ENCODE measurements around the gene ARFGEF2. TPM values are rescaled to one million over a fixed set of nuclear protein-coding genes. Genes with fewer than 3 reads are reported as not detected.
"Not testable (repeated sequence)": the region's sequence is repeated elsewhere in the genome, so short reads cannot be mapped to it uniquely, and the experiment has no call there.

The ARFGEF2 gene
- total RNA-seq, 1 donor from 2014 or later: 22.9 TPM

GRCh38 chr20:49063279-49063678, 141.8 kb downstream of the ARFGEF2 start:
- no peak for DNase-seq (ENCODE audit: low spot score, unreplicated experiment)
- Mint-ChIP-seq H3K27ac (no peak overlapping the region), H3K4me3 (ENCODE audit: low read depth) (no peak overlapping the region), H3K36me3 (ENCODE audit: insufficient read depth) (peaks cover 11% of the 10 kb centered on the region), H3K9me3 (ENCODE audit: low read depth) (no peaks in the 10 kb centered on the region), H3K4me1 (ENCODE audit: low read depth) (no peaks in the 10 kb centered on the region), H3K27me3 (no peaks in the 10 kb centered on the region)
- no peak for TF ChIP-seq CTCF (IDR thresholded peaks at IDR 0.05; ENCODE audit: unreplicated experiment)

- Mint-ChIP-seq H3K4me1 (ENCODE audit: low read depth) (no peaks in the 10 kb centered on the region), H3K27me3 (no peaks in the 10 kb centered on the region), H3K9me3 (ENCODE audit: low read depth) (no peaks in the 10 kb centered on the region), H3K36me3 (ENCODE audit: insufficient read depth) (peaks cover 17% of the 10 kb centered on the region), H3K4me3 (ENCODE audit: low read depth) (no peak overlapping the region), H3K27ac (peak overlapping the region; percentile 6)
- DNase-seq (ENCODE audit: low spot score, unreplicated experiment): no peak
- no peak for TF ChIP-seq CTCF (IDR thresholded peaks at IDR 0.05; ENCODE audit: unreplicated experiment)
Measured at GRCh38 chr20:49074521-49074920, 153.0 kb downstream of the ARFGEF2 start.

- Mint-ChIP-seq H3K4me1 (ENCODE audit: low read depth) (no peaks in the 10 kb centered on the region), H3K27me3 (no peaks in the 10 kb centered on the region), H3K9me3 (ENCODE audit: low read depth) (no peaks in the 10 kb centered on the region), H3K4me3 (ENCODE audit: low read depth) (no peak overlapping the region), H3K36me3 (ENCODE audit: insufficient read depth) (peaks cover 20% of the 10 kb centered on the region), H3K27ac (no peak overlapping the region)
- no peak for DNase-seq (ENCODE audit: low spot score, unreplicated experiment)
- no peak for TF ChIP-seq CTCF (IDR thresholded peaks at IDR 0.05; ENCODE audit: unreplicated experiment)
Measured at GRCh38 chr20:49078310-49078709, 156.8 kb downstream of the ARFGEF2 start.

- peaks cover 31% of the 10 kb centered on the region for H3K36me3 Mint-ChIP-seq (ENCODE audit: insufficient read depth)
- not testable (repeated sequence) for H3K27ac Mint-ChIP-seq; H3K4me3 Mint-ChIP-seq (ENCODE audit: low read depth); H3K4me1 Mint-ChIP-seq (ENCODE audit: low read depth); DNase-seq (ENCODE audit: low spot score, unreplicated experiment); H3K9me3 Mint-ChIP-seq (ENCODE audit: low read depth); H3K27me3 Mint-ChIP-seq
Measured at GRCh38 chr20:49082295-49082694, 160.8 kb downstream of the ARFGEF2 start.

Other genes starting within 250 kb of the ARFGEF2 start
- gene PREX1, start 93.7 kb upstream of the ARFGEF2 start, total RNA-seq: 2.9 and 3.7 TPM in 2 replicates
- gene CSE1L, start 124.6 kb downstream of the ARFGEF2 start, total RNA-seq: 99.9 and 100 TPM in 2 replicates